Uterus (tissue), 2 donors: ENCODE results near the gene AUTS2.

Experiments
- POLR2A ChIP-seq, 2 donors: fragments of 450-650 bp; IDR thresholded peaks; one replicate each; pipeline ENCODE4 v1.6.1; 2016; ENCODE audit warnings: antibody characterized with exemption in 2 of 2, mild to moderate bottlenecking in 1 of 2, moderate library complexity in 1 of 2
- TF ChIP-seq, protein P1 (sequence below), 4 experiments: fragments of 200-600 bp in 2 of 4; fragments of 450-650 bp in 2 of 4; sonication (generic) in 2 of 4; IDR thresholded peaks; one replicate each; pipeline ENCODE4 v1.5.1; 2016 to 2019; ENCODE audit warnings: antibody characterized with exemption in 4 of 4, mild to moderate bottlenecking in 2 of 4, moderate library complexity in 1 of 4

DNA sequence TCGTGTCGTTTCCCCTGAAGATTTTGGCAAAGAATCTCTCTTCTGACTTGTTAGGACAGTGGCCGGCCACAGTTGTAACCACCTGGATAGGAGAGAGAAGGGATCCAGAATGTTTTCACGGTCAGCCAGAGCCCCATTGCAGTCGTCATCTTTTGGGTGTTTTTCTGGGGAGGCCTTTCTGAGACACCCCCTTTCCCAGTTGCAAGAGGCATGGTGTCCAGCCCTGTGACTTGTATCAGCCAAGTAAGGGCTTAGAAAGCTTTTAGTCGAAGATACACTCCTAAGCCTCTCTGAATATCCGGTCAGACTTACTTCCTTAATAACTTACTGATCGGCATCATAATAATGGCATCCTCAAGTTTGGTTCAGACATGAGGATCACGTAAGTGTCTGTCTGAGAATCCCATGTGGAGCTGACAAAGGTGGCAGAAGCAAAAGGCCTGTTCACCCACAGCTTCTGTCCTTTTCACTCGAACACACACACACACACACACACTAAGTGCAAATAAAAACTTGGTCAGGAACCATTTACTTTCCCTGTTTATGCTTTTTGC lies 1098.0 kb downstream of the AUTS2 start:
- TF ChIP-seq, protein P1, sequence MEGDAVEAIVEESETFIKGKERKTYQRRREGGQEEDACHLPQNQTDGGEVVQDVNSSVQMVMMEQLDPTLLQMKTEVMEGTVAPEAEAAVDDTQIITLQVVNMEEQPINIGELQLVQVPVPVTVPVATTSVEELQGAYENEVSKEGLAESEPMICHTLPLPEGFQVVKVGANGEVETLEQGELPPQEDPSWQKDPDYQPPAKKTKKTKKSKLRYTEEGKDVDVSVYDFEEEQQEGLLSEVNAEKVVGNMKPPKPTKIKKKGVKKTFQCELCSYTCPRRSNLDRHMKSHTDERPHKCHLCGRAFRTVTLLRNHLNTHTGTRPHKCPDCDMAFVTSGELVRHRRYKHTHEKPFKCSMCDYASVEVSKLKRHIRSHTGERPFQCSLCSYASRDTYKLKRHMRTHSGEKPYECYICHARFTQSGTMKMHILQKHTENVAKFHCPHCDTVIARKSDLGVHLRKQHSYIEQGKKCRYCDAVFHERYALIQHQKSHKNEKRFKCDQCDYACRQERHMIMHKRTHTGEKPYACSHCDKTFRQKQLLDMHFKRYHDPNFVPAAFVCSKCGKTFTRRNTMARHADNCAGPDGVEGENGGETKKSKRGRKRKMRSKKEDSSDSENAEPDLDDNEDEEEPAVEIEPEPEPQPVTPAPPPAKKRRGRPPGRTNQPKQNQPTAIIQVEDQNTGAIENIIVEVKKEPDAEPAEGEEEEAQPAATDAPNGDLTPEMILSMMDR (IDR thresholded peaks at IDR 0.05) = no peak
- no peak for TF ChIP-seq POLR2A (IDR thresholded peaks at IDR 0.05)
